Measurements from ENCODE around the gene RELN. TPM values are rescaled to one million over a fixed set of nuclear protein-coding genes. Genes with fewer than 3 reads are reported as not detected.

The RELN gene
- total RNA-seq, 1 experiment from 2014 or later, result 0.20 TPM

DNA sequence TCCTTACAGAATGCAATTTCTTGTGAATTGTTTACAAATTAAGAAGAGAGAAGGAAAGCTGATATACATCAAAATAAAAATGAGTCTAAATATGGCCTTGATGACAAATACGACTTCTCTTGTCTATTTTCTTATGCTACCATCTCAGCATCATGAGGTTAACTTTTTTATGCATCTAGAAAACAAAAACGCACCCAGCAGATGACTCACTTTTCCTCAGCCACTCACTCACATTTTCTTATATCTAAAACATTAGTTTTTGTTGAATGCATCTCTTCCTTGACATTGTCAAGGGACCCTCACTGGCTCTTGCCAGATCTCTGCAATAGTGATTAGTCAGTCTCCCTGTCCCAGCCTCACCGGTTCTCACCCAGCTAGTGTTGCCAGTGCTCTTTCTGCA lies 287.0 kb downstream of the RELN start:
- H3K4me3 ChIP-seq (replicated peaks in 1 of 2; ENCODE audit: low read depth in 1 of 2, low read length in 2 of 2), result no peak overlapping the region
- no peaks in the 10 kb centered on the region for H3K9me3 ChIP-seq (ENCODE audit: control insufficient read depth in 1 of 2, insufficient read depth in 1 of 2, low read depth in 1 of 2, low read length in 2 of 2)
- H2AFZ ChIP-seq (ENCODE audit: low read depth, low read length, poor library complexity, severe bottlenecking), result no peak overlapping the region
- TF ChIP-seq RAD21 (IDR thresholded peaks at IDR 0.05; ENCODE audit: low read depth), result no peak
- no peak for TF ChIP-seq YY1 (IDR thresholded peaks at IDR 0.05; ENCODE audit: extremely low read depth, insufficient replicate concordance, low read depth, low read length)
- no peak for TF ChIP-seq EZH2phosphoT487 (IDR thresholded peaks at IDR 0.05; ENCODE audit: borderline replicate concordance)
- TF ChIP-seq, protein P1, sequence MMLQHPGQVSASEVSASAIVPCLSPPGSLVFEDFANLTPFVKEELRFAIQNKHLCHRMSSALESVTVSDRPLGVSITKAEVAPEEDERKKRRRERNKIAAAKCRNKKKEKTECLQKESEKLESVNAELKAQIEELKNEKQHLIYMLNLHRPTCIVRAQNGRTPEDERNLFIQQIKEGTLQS (IDR thresholded peaks at IDR 0.05), result no peak
- no peak for TF ChIP-seq CBX3 (IDR thresholded peaks at IDR 0.05; ENCODE audit: low read depth)
- TF ChIP-seq, protein P2, sequence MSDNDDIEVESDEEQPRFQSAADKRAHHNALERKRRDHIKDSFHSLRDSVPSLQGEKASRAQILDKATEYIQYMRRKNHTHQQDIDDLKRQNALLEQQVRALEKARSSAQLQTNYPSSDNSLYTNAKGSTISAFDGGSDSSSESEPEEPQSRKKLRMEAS (IDR thresholded peaks at IDR 0.05), result no peak
- no peak for TF ChIP-seq SP1 (IDR thresholded peaks at IDR 0.05; ENCODE audit: low read depth)
- TF ChIP-seq, protein P3, sequence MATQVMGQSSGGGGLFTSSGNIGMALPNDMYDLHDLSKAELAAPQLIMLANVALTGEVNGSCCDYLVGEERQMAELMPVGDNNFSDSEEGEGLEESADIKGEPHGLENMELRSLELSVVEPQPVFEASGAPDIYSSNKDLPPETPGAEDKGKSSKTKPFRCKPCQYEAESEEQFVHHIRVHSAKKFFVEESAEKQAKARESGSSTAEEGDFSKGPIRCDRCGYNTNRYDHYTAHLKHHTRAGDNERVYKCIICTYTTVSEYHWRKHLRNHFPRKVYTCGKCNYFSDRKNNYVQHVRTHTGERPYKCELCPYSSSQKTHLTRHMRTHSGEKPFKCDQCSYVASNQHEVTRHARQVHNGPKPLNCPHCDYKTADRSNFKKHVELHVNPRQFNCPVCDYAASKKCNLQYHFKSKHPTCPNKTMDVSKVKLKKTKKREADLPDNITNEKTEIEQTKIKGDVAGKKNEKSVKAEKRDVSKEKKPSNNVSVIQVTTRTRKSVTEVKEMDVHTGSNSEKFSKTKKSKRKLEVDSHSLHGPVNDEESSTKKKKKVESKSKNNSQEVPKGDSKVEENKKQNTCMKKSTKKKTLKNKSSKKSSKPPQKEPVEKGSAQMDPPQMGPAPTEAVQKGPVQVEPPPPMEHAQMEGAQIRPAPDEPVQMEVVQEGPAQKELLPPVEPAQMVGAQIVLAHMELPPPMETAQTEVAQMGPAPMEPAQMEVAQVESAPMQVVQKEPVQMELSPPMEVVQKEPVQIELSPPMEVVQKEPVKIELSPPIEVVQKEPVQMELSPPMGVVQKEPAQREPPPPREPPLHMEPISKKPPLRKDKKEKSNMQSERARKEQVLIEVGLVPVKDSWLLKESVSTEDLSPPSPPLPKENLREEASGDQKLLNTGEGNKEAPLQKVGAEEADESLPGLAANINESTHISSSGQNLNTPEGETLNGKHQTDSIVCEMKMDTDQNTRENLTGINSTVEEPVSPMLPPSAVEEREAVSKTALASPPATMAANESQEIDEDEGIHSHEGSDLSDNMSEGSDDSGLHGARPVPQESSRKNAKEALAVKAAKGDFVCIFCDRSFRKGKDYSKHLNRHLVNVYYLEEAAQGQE (IDR thresholded peaks at IDR 0.05; ENCODE audit: low read depth), result no peak
- TF ChIP-seq EZH2 (IDR thresholded peaks at IDR 0.05), result no peak
- no peak for TF ChIP-seq POLR2AphosphoS5 (IDR thresholded peaks at IDR 0.05; ENCODE audit: low read depth, low read length)
- TF ChIP-seq ZNF274 (IDR thresholded peaks at IDR 0.05; ENCODE audit: low read depth, low read length), result no peak
- TF ChIP-seq POLR2A (IDR thresholded peaks at IDR 0.05; ENCODE audit: borderline replicate concordance, extremely low read depth, insufficient read depth, insufficient read length), result no peak
- no peaks in the 10 kb centered on the region for H3K79me2 ChIP-seq (ENCODE audit: insufficient read depth, low read length)
- no peak overlapping the region for H3K4me2 ChIP-seq (ENCODE audit: low read length)
- RAD21 ChIA-PET (ENCODE audit: low non-redundant PET in 1 of 2, low total read pairs in 2 of 2, uncharacterized antibody in 2 of 2, unreplicated experiment in 2 of 2), result no interaction called here
- H3K27ac ChIP-seq (ENCODE audit: low read depth, low read length), result no peak overlapping the region
- CTCF ChIA-PET, result no interaction called here
- no peaks in the 10 kb centered on the region for H3K36me3 ChIP-seq (ENCODE audit: control insufficient read depth in 1 of 2, insufficient read depth in 2 of 2, low read length in 2 of 2)
- intact Hi-C loops (cut with micrococcal nuclease), result no loop called here
- no TSS peak for BruUV-seq (replicated peaks)
- H3K4me1 ChIP-seq (ENCODE audit: control insufficient read depth in 1 of 2, insufficient read depth in 2 of 2, low read length in 2 of 2), result no peaks in the 10 kb centered on the region
- peaks cover 37% of the 10 kb centered on the region for H3K27me3 ChIP-seq (ENCODE audit: insufficient read depth, low read length)
- H3K9ac ChIP-seq (ENCODE audit: low read length), result no peak overlapping the region
- no peak for DNase-seq (ENCODE audit: low read depth, low spot score)
- POLR2A ChIA-PET, result no interaction called here
- no peak for ATAC-seq
- H4K20me1 ChIP-seq (ENCODE audit: insufficient read depth), result no peaks in the 10 kb centered on the region
- H3K9me2 ChIP-seq (ENCODE audit: insufficient read depth), result no peaks in the 10 kb centered on the region

All from HCT116 (cell line).